GM21381 (cell line): Measurements from ENCODE around the gene RHOXF2.
"Not testable (repeated sequence)": the region's sequence is repeated elsewhere in the genome, so short reads cannot be mapped to it uniquely, and the experiment has no call there.

ENCODE experiments used
- ATAC-seq: cut with Tn5 transposase; IDR thresholded peaks from one replicate; pipeline ENCODE4 v1.9.1; 2021; ENCODE audit warnings: mild to moderate bottlenecking, moderate library complexity; ENCODE audit not compliant: unreplicated experiment

RHOXF2 gene

GRCh38 chrX:120196626-120197283 lies 38.3 kb downstream of the RHOXF2 start:
- not testable (repeated sequence) for ATAC-seq

GRCh38 chrX:120200851-120201250 lies 42.4 kb downstream of the RHOXF2 start:
- ATAC-seq: no peak

- ATAC-seq: no peak
These were observed 47.7 kb downstream of the RHOXF2 start for GRCh38 chrX:120205816-120206753.

GRCh38 chrX:120207009-120207605 lies 48.7 kb downstream of the RHOXF2 start:
- no peak for ATAC-seq

- ATAC-seq: no peak
These were observed 55.2 kb downstream of the RHOXF2 start for GRCh38 chrX:120213438-120214265.
